GM12865 (cell line): ENCODE data around the gene MACROH2A2.
"Not testable (repeated sequence)": the region's sequence is repeated elsewhere in the genome, so short reads cannot be mapped to it uniquely, and the experiment has no call there.

Experiments used
- DNase-seq: peaks from one replicate; pipeline ENCODE4 v3.0.0; 2010; ENCODE audit warnings: low read depth
- H3K4me3 ChIP-seq: 2 replicates; pipeline ENCODE4 v1.5.1; 2011; ENCODE audit warnings: mild to moderate bottlenecking, low read depth, low read length, control low read depth
- CTCF ChIP-seq: IDR thresholded peaks from 2 replicates; pipeline ENCODE4 v1.5.1; 2011; ENCODE audit warnings: low read length, control low read depth, low read depth, inconsistent platforms; ENCODE audit not compliant: insufficient read depth; ENCODE audit errors: missing control alignments

Gene MACROH2A2

GRCh38 chr10:70078937-70079336 lies 26.3 kb downstream of the MACROH2A2 start:
- H3K4me3 ChIP-seq = no peak overlapping the region
- TF ChIP-seq CTCF = no peak
- DNase-seq = no peak

- not testable (repeated sequence) for DNase-seq, H3K4me3 ChIP-seq
These were observed 28.1 kb downstream of the MACROH2A2 start for GRCh38 chr10:70080789-70081188.

GRCh38 chr10:70084189-70084588 lies 31.5 kb downstream of the MACROH2A2 start:
- no peak for TF ChIP-seq CTCF
- no peak overlapping the region for H3K4me3 ChIP-seq
- DNase-seq = no peak

DNA sequence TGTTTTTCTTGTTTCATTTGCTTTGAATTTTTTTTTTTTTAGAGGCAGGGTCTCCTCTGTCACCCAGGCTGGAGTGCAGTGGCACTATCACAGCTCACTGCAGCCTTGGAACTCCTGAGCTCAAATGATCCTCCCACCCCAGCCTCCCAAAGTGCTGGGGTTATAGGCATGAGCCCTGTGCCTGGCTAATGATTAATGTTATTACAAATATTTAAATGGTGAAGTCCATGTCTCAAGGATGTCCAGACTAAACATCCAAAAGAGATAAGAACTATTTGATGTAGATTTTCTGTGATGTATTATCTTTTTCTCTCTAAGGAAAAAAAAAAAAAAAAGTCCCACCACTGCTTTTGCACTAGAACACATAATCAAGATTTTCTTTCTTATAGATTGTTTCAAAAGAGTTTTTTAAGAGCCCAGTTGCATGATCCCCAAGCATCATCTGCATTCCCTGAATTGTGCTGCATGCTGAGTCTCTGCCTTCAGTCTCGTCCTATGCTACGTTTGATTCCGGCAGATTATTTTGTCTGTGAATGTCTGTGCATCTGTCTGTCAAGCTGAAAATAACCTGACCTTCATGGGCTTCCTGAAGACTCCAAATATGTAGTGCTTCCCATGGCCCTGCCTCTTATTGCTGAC lies 33.4 kb downstream of the MACROH2A2 start:
- no peak overlapping the region for H3K4me3 ChIP-seq
- no peak for DNase-seq
- TF ChIP-seq CTCF = no peak

- no peak for TF ChIP-seq CTCF
- DNase-seq = no peak
- no peak overlapping the region for H3K4me3 ChIP-seq
These were observed 35.1 kb downstream of the MACROH2A2 start for GRCh38 chr10:70087616-70088307.

DNA sequence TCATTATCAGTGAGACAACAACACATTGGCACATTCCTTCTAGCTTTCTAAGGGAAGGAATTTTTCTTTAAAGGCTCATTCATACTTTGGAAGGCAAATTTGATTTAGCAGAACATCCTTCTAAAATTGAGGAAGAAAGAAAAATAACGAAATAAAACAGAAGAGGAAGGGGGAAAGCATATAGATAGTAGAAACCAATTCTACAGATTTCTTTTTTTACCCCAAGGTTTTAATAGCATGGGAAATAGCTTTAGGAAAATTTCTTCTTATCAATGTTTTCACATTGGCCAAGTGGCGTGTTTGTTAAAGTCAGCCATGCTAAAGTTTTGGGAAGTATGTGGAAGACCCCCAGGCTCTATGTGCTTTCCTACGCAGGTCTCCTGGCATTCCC lies 35.7 kb downstream of the MACROH2A2 start:
- H3K4me3 ChIP-seq = no peak overlapping the region
- no peak for DNase-seq
- TF ChIP-seq CTCF = no peak

DNA sequence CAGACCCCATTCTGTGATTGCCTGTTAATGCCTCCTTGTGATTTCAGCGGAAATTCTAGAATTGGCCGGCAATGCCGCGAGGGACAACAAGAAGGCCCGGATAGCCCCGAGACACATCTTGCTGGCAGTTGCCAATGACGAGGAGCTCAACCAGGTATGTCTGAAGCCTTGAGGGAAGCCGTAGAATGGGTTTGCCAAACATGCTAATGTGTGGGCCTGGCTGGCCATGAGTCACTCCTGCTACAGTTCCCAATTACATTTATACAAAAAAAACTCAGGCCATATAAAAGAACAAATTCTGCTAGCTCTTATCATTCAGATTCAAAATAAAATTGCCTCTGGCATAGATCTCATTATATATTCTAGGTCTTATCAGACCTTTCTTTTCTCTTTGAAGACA lies 37.4 kb downstream of the MACROH2A2 start:
- no peak for DNase-seq
- no peak overlapping the region for H3K4me3 ChIP-seq
- TF ChIP-seq CTCF = no peak
